Kidney (tissue), 14 donors: ENCODE data around the gene PDCD7. TPM values are rescaled to one million over a fixed set of nuclear protein-coding genes. Genes with fewer than 3 reads are reported as not detected.
A peak's percentile ranks its signal among the peaks of the same experiment; 100 is the strongest.

Experiments
- DNase-seq, 5 donors: peaks; one replicate each; pipeline ENCODE4 v3.0.0-alpha.2; 2013 to 2020
- FAIRE-seq: peaks from 2 replicates; lab custom pipeline; 2012; peaks lifted over from hg19 to GRCh38; lab: Jason Lieb, UNC
- H3K27ac ChIP-seq, 2 donors: one replicate each; pipeline ENCODE4 v1.7.0; 2013; ENCODE audit warnings: low read depth in 2 of 2, low read length in 2 of 2, inconsistent platforms in 1 of 2
- H3K27me3 ChIP-seq: one replicate; pipeline ENCODE4 v1.7.1; 2013; ENCODE audit warnings: low read length, inconsistent platforms; ENCODE audit not compliant: control insufficient read depth, insufficient read depth
- H3K36me3 ChIP-seq, 3 donors: one replicate each; pipeline versions ENCODE4 v1.7.0 to v1.7.1; 2013; ENCODE audit warnings: low read length in 3 of 3, control low read depth in 1 of 3, inconsistent platforms in 1 of 3; ENCODE audit not compliant: insufficient read depth in 3 of 3, control insufficient read depth in 2 of 3
- H3K4me1 ChIP-seq, 3 donors: one replicate each; pipeline versions ENCODE4 v1.7.0 to v1.7.1; 2013; ENCODE audit warnings: low read length in 3 of 3, inconsistent platforms in 1 of 3, low read depth in 1 of 3; ENCODE audit not compliant: control insufficient read depth in 2 of 3, insufficient read depth in 2 of 3
- H3K4me3 ChIP-seq, 3 donors: one replicate each; pipeline versions ENCODE4 v1.7.0 to v1.8.1; 2013; ENCODE audit warnings: low read length in 3 of 3, control low read depth in 1 of 3, inconsistent platforms in 1 of 3
- H3K9ac ChIP-seq, 3 donors: one replicate each; pipeline versions ENCODE4 v1.7.0 to v1.7.1; 2013; ENCODE audit warnings: low read length in 3 of 3, control low read depth in 1 of 3, inconsistent platforms in 1 of 3
- H3K9me3 ChIP-seq, 3 donors: one replicate each; pipeline versions ENCODE4 v1.7.0 to v1.7.1; 2013; ENCODE audit warnings: low read length in 3 of 3, control low read depth in 1 of 3, inconsistent platforms in 1 of 3; ENCODE audit not compliant: control insufficient read depth in 2 of 3, insufficient read depth in 1 of 3
- CTCF ChIP-seq: IDR thresholded peaks from 3 replicates; pipeline ENCODE4 v1.5.1; 2012; ENCODE audit warnings: mild to moderate bottlenecking, moderate library complexity, borderline replicate concordance; ENCODE audit not compliant: insufficient read depth; ENCODE audit errors: extremely low read depth
- intact Hi-C: fragments of 100-400 bp; cut with DNase I; formaldehyde crosslinking; loops from one replicate; pipeline ENCODE4 v1.11.1; 2022
- polyA plus RNA-seq: library from polyadenylated mRNA; stranded (reverse); fragments of 350-450 nt; fragmentation: Illumina TruSeq; extraction: RNeasy Lipid Tissue Mini Kit (QIAGEN cat#74804); gene quantifications from one replicate; pipeline ENCODE4 v1.2.3, GENCODE V29; 2014; ENCODE audit warnings: low read depth, low replicate concordance; ENCODE audit not compliant: insufficient read depth
- total RNA-seq: library from RNA; stranded (reverse); fragmentation: NEBNext Ultra II Directional; extraction: Animal tissue kit (Norgen Biotek cat#: 25700); gene quantifications from one replicate; pipeline ENCODE4 v1.2.1, GENCODE V29; 2021
- donor health status: control.
- donor health status: control.
- donor health status: control.
- donor health status: control.
- donor health status: control.
- donor health status: DM: yes; HTN: yes; CAD: no.
- donor health status: Normal renal cell carcinoma (clear cell type).

Gene PDCD7
- total and polyA plus RNA-seq, 2 donors from 2014 or later = 10.4 to 21.5 TPM

- Histone ChIP-seq H3K27me3 (no peaks in the 10 kb centered on the region), H3K36me3 (peaks cover 0 to 5% (median 0%) of the 10 kb centered on the region in 3 donors), H3K9ac (no peak overlapping the region), H3K4me1 (peaks cover 0 to 20% (median 15%) of the 10 kb centered on the region in 3 donors), H3K9me3 (no peaks in the 10 kb centered on the region), H3K27ac (no peak overlapping the region), H3K4me3 (no peak overlapping the region)
- intact Hi-C loops = no loop called here
- peak in 1 of 5 donors; percentile 34 for DNase-seq
- FAIRE-seq = no peak
- no peak for TF ChIP-seq CTCF
These were observed 40.5 kb downstream of the PDCD7 start for GRCh38 chr15:65092911-65093792.

GRCh38 chr15:65091946-65092770, 41.5 kb downstream of the PDCD7 start:
- no peak for FAIRE-seq
- Histone ChIP-seq H3K9ac (no peak overlapping the region), H3K36me3 (no peaks in the 10 kb centered on the region), H3K9me3 (no peaks in the 10 kb centered on the region), H3K4me1 (peaks cover 0 to 28% (median 18%) of the 10 kb centered on the region in 3 donors), H3K4me3 (no peak overlapping the region), H3K27ac (no peak overlapping the region), H3K27me3 (no peaks in the 10 kb centered on the region)
- no peak for TF ChIP-seq CTCF
- intact Hi-C loops = no loop called here
- peak in 1 of 5 donors; percentile 31 for DNase-seq

GRCh38 chr15:65089206-65089824, 44.3 kb downstream of the PDCD7 start:
- FAIRE-seq = no peak

More at GRCh38 chr15:65089206-65089824, 44.3 kb downstream of the PDCD7 start:
- Histone ChIP-seq H3K9me3 (no peaks in the 10 kb centered on the region), H3K27me3 (no peaks in the 10 kb centered on the region), H3K27ac (peak overlapping the region; percentile 1 to 51), H3K36me3 (no peaks in the 10 kb centered on the region), H3K4me3 (no peak overlapping the region), H3K9ac (no peak overlapping the region), H3K4me1 (peaks cover 0 to 22% (median 21%) of the 10 kb centered on the region in 3 donors)
- intact Hi-C loops = no loop called here
- peak in 1 of 5 donors; percentile 80 for DNase-seq
- TF ChIP-seq CTCF = no peak
